ENCODE measurements around the gene LARP4. TPM values are rescaled to one million over a fixed set of nuclear protein-coding genes. Genes with fewer than 3 reads are reported as not detected.
A peak's percentile ranks its signal among the peaks of the same experiment; 100 is the strongest.

The LARP4 gene
- total and polyA plus RNA-seq, 9 of the 15 experiments (the other 6 are each of a cell fraction or from before 2014, with no cell fraction given) = 31.6 to 84.5 (median 52.4) TPM

DNA sequence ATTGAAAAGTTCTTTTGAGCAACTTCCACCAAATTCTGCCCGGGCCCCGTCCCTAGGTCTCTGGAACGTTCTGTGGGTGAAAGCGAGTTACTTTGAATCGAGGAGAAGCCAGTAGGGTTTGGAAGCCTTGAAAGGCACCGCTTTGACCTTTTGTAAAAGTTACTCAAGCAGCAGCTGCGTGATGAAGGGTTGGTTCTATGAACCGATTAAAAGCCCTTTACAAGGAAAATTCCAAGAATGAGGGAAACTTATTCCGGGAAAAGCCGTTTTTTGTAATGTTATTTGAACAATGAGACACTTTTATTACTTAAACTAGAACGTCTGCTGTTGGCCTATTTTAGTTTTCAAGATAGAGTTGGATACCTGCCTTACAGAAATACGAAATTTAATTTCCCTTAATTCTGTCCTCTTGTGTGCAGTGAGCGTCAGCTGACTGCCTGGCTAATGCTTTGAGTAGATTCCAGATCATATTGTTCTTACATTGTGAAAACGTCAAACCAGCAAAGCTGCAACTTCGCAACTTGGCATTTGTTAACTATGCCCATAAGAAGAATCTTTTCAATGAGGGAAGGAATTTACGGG lies 906 bp downstream of the LARP4 start (continued):
- TF ChIP-seq, protein P1, sequence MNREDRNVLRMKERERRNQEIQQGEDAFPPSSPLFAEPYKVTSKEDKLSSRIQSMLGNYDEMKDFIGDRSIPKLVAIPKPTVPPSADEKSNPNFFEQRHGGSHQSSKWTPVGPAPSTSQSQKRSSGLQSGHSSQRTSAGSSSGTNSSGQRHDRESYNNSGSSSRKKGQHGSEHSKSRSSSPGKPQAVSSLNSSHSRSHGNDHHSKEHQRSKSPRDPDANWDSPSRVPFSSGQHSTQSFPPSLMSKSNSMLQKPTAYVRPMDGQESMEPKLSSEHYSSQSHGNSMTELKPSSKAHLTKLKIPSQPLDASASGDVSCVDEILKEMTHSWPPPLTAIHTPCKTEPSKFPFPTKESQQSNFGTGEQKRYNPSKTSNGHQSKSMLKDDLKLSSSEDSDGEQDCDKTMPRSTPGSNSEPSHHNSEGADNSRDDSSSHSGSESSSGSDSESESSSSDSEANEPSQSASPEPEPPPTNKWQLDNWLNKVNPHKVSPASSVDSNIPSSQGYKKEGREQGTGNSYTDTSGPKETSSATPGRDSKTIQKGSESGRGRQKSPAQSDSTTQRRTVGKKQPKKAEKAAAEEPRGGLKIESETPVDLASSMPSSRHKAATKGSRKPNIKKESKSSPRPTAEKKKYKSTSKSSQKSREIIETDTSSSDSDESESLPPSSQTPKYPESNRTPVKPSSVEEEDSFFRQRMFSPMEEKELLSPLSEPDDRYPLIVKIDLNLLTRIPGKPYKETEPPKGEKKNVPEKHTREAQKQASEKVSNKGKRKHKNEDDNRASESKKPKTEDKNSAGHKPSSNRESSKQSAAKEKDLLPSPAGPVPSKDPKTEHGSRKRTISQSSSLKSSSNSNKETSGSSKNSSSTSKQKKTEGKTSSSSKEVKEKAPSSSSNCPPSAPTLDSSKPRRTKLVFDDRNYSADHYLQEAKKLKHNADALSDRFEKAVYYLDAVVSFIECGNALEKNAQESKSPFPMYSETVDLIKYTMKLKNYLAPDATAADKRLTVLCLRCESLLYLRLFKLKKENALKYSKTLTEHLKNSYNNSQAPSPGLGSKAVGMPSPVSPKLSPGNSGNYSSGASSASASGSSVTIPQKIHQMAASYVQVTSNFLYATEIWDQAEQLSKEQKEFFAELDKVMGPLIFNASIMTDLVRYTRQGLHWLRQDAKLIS (CRISPR knock-in tag; IDR thresholded peaks at IDR 0.05) = 0 out of 2 replicates have a peak, but pooled peaks have one; percentile 5
- TF ChIP-seq BCL6 (CRISPR knock-in tag; IDR thresholded peaks at IDR 0.05) = no peak
- peak; percentile 63 for TF ChIP-seq CHD1 (IDR thresholded peaks at IDR 0.05; ENCODE audit: low read length)
- TF ChIP-seq BACH1 (tag; IDR thresholded peaks at IDR 0.05) = 0 out of 2 replicates have a peak, but pooled peaks have one; percentile 20

DNA sequence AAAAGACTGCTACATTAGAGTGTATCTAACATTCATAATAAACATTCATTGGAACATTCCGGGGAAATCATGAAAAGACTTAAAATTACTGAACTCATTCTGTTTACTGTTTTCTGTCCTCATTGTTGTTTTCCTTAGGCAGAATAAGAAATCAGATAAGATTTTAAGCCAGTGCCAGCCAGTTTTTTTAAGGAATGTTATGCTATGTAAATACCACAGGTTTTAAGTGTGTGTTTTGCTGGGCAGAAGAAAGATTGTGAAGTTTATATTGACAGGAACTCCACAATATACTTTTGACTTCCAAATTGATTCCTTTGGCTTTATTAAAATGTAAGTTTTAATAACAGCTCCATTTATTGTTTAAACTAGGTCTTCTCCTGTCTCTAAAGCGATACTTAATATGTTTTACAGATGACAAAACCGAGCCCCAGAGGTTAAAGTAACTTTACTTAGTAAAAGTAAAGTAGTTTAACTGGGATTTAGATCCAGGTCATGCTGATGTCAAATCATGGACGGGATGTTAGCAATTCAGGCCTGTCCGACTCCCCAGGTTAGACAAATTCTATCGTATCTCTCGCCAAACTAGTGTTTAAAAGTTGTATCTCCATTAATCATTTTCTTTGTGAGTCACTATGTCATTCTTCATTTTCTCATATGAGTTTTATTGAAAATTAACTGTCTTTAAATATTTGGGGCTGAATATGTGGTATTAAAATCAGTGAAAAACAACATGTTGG lies 1.7 kb downstream of the LARP4 start:
- intact Hi-C loops (cut with micrococcal nuclease) = no loop called here
- peak overlapping the region in 1 of 2 experiments; percentile 89; a peak in 2 of 4 replicates for H3K9ac ChIP-seq (ENCODE audit: insufficient read depth in 1 of 2, low read depth in 2 of 2, low read length in 2 of 2)
- H3K27ac ChIP-seq (ENCODE audit: extremely low read depth, low read depth, low read length) = peak overlapping the region; percentile 92; the same call in 2 of the 3 replicates
- ATAC-seq = no peak
- H3K4me3 ChIP-seq = peak overlapping the region; percentile 83
- peak overlapping the region; percentile 89 for H3K4me2 ChIP-seq (ENCODE audit: insufficient read depth, low read length)
- peaks cover 12% of the 10 kb centered on the region; the same call in 1 of the 3 replicates for H3K36me3 ChIP-seq (ENCODE audit: control insufficient read depth, insufficient read depth, low read length)
- DNase-seq (ENCODE audit: extremely low read depth in 1 of 4, low spot score in 3 of 4) = peak in 1 of 4 experiments; percentile 26
- POLR2A ChIA-PET = interaction anchor here (0.7 to 1.8 kb wide), 4 partner anchors 14 to 455 kb away, joined by 3 to 6 read pairs (median 4); no protein-coding TSS in a partner anchor
- peaks cover 67% of the 10 kb centered on the region for H3K79me2 ChIP-seq (ENCODE audit: control insufficient read depth, insufficient read depth, low read length)
- H2AFZ ChIP-seq (ENCODE audit: low read depth, low read length) = no peak overlapping the region
- H4K20me1 ChIP-seq (replicated peaks; ENCODE audit: control insufficient read depth, insufficient read depth, low read length) = no peaks in the 10 kb centered on the region
- BruUV-seq (replicated peaks) = no TSS peak
- WGBS (ENCODE audit: insufficient coverage, low coverage, missing lambda C conversion rate) = under 1% methylated on average over 7 of the region's 7 CpGs
- no peak for FAIRE-seq
- no peaks in the 10 kb centered on the region for H3K9me1 ChIP-seq (ENCODE audit: control insufficient read depth, insufficient read depth, low read length)
- H3K4me1 ChIP-seq (replicated peaks in 1 of 2; ENCODE audit: control insufficient read depth in 2 of 2, insufficient read depth in 2 of 2, low read length in 2 of 2) = no peaks in the 10 kb centered on the region; a peak in 3 of 5 replicates
- in situ Hi-C loops (cut with MboI) = no loop called here
- CTCF ChIA-PET (ENCODE audit: low intra/inter-chr PET ratio) = no interaction called here
- no peaks in the 10 kb centered on the region for H3K27me3 ChIP-seq (ENCODE audit: control insufficient read depth in 2 of 2, insufficient read depth in 2 of 2, low read length in 2 of 2)
- no peaks in the 10 kb centered on the region for H3K9me3 ChIP-seq (replicated peaks; ENCODE audit: control insufficient read depth, insufficient read depth, low read depth, low read length)
- TF ChIP-seq HDAC3 (IDR thresholded peaks at IDR 0.05; ENCODE audit: borderline replicate concordance, partially characterized antibody) (peak; percentile 9), POLR2AphosphoS2 (IDR thresholded peaks at IDR 0.05; ENCODE audit: low read length) (no peak), KDM4B (IDR thresholded peaks at IDR 0.05; ENCODE audit: borderline replicate concordance in 2 of 2, low read depth in 1 of 2) (0 out of 4 replicates have a peak, but pooled peaks of 1 of the 2 experiments have one; percentile 25), SMARCB1 (IDR thresholded peaks at IDR 0.05; ENCODE audit: insufficient read length, low read depth) (peak; percentile 61), FOSL1 (tag; conservative IDR thresholded peaks at IDR 0.05) (0 out of 2 replicates have a peak, but pooled peaks have one; percentile 21)
